Hepatocyte (in vitro differentiated cells): ENCODE results near the gene NPIPA3. TPM values are rescaled to one million over a fixed set of nuclear protein-coding genes. Genes with fewer than 3 reads are reported as not detected.

Source experiments
- DNase-seq: peaks from one replicate; pipeline ENCODE4 v3.0.0-alpha.2; 2016; ENCODE audit warnings: low spot score
- H2AFZ ChIP-seq: fragments of 200-600 bp; sonication (generic); 2 replicates; pipeline ENCODE4 v1.6.0; 2016; ENCODE audit warnings: antibody characterized with exemption, mild to moderate bottlenecking
- H3K27ac ChIP-seq: fragments of 200-600 bp; sonication (generic); 2 replicates; pipeline ENCODE4 v1.5.1; 2016; ENCODE audit warnings: mild to moderate bottlenecking
- H3K27me3 ChIP-seq: fragments of 200-600 bp; sonication (generic); 2 replicates; pipeline ENCODE4 v1.6.1; 2016
- H3K36me3 ChIP-seq: fragments of 200-600 bp; sonication (generic); replicated peaks from 2 replicates; pipeline ENCODE4 v1.5.1; 2016; ENCODE audit warnings: low read depth; ENCODE audit not compliant: insufficient read depth
- H3K4me1 ChIP-seq: fragments of 200-600 bp; sonication (generic); 2 replicates; pipeline ENCODE4 v1.5.1; 2016; ENCODE audit warnings: mild to moderate bottlenecking, moderate library complexity; ENCODE audit not compliant: insufficient read depth
- H3K4me2 ChIP-seq: fragments of 200-600 bp; sonication (generic); 2 replicates; pipeline ENCODE4 v1.6.0; 2016
- H3K4me3 ChIP-seq: fragments of 200-600 bp; sonication (generic); 2 replicates; pipeline ENCODE4 v1.5.1; 2016; ENCODE audit warnings: mild to moderate bottlenecking
- H3K79me2 ChIP-seq: fragments of 200-600 bp; sonication (generic); 2 replicates; pipeline ENCODE4 v1.6.0; 2017; ENCODE audit warnings: mild to moderate bottlenecking
- H3K9me2 ChIP-seq: fragments of 200-600 bp; sonication (generic); replicated peaks from 2 replicates; pipeline ENCODE4 v1.6.0; 2017; ENCODE audit warnings: mild to moderate bottlenecking; ENCODE audit not compliant: insufficient read depth
- H3K9me3 ChIP-seq: fragments of 200-600 bp; sonication (generic); 2 replicates; pipeline ENCODE4 v1.5.1; 2016; ENCODE audit warnings: low read depth, mild to moderate bottlenecking
- H4K20me1 ChIP-seq: fragments of 200-600 bp; sonication (generic); 2 replicates; pipeline ENCODE4 v1.6.0; 2016; ENCODE audit warnings: mild to moderate bottlenecking; ENCODE audit not compliant: insufficient read depth, poor library complexity, severe bottlenecking
- CTCF ChIP-seq: fragments of 200-600 bp; sonication (generic); IDR thresholded peaks from 2 replicates; pipeline ENCODE4 v1.5.1; 2016; ENCODE audit warnings: antibody characterized with exemption, mild to moderate bottlenecking; ENCODE audit not compliant: poor library complexity
- EZH2 ChIP-seq: fragments of 200-600 bp; sonication (generic); IDR thresholded peaks from 2 replicates; pipeline ENCODE4 v1.6.1; 2016; ENCODE audit warnings: antibody characterized with exemption, mild to moderate bottlenecking, borderline replicate concordance
- EZH2phosphoT487 ChIP-seq: fragments of 200-600 bp; sonication (generic); IDR thresholded peaks from one replicate; pipeline ENCODE4 v1.6.1; 2018; ENCODE audit warnings: antibody characterized with exemption, mild to moderate bottlenecking, low read depth, moderate library complexity; ENCODE audit not compliant: unreplicated experiment, severe bottlenecking
- whole genome bisulfite sequencing: methylation state at CpG from one replicate; pipeline ENCODE4 v1.1.6; 2016; ENCODE audit warnings: low lambda C conversion rate; ENCODE audit errors: missing lambda C conversion rate; 5-methylcytosine and 5-hydroxymethylcytosine counted together
- polyA plus RNA-seq: library from polyadenylated mRNA; unstranded; fragments of >200 nt; fragmentation: Nextera tagmentation; extraction: Ambion mirVana; gene quantifications from 2 replicates; pipeline ENCODE4 v1.2.1, GENCODE V29; 2016
- total RNA-seq: library from RNA; depleted of rRNA; stranded (reverse); fragments of >200 nt; gene quantifications from 2 replicates; pipeline ENCODE4 v1.2.3, GENCODE V29; 2014

Gene NPIPA3
- total and polyA plus RNA-seq, 2 experiments from 2014 or later, result 0.30 TPM; not detected in 1

- Histone ChIP-seq H2AFZ (no peak overlapping the region), H3K9me2 (no peaks in the 10 kb centered on the region), H3K9me3 (no peaks in the 10 kb centered on the region), H3K4me1 (peaks cover 4% of the 10 kb centered on the region), H4K20me1 (no peaks in the 10 kb centered on the region), H3K27me3 (no peaks in the 10 kb centered on the region), H3K4me2 (no peak overlapping the region), H3K79me2 (no peaks in the 10 kb centered on the region), H3K4me3 (no peak overlapping the region), H3K36me3 (no peaks in the 10 kb centered on the region), H3K27ac (no peak overlapping the region)
- WGBS, result 96% methylated on average over 4 of the region's 4 CpGs
- no peak for DNase-seq
- TF ChIP-seq CTCF, result no peak
- no peak for TF ChIP-seq EZH2
- TF ChIP-seq EZH2phosphoT487, result no peak
Observed at GRCh38 chr16:14669776-14670175, 33.4 kb upstream of the NPIPA3 start.

- H3K27me3 ChIP-seq, result no peaks in the 10 kb centered on the region
- H3K4me1 ChIP-seq, result peaks cover 4% of the 10 kb centered on the region
- no peak overlapping the region for H3K27ac ChIP-seq
- no peak overlapping the region for H2AFZ ChIP-seq
- no peaks in the 10 kb centered on the region for H4K20me1 ChIP-seq
- 61% methylated on average over 7 of the region's 7 CpGs for WGBS
- TF ChIP-seq EZH2, result no peak
- TF ChIP-seq CTCF, result no peak
- H3K9me3 ChIP-seq, result no peaks in the 10 kb centered on the region
- H3K36me3 ChIP-seq, result no peaks in the 10 kb centered on the region
- H3K4me2 ChIP-seq, result no peak overlapping the region
- no peak for DNase-seq
- H3K4me3 ChIP-seq, result no peak overlapping the region
- no peaks in the 10 kb centered on the region for H3K79me2 ChIP-seq
- H3K9me2 ChIP-seq, result no peaks in the 10 kb centered on the region
Observed at GRCh38 chr16:14672403-14672971, 30.7 kb upstream of the NPIPA3 start.

- no peak overlapping the region for H2AFZ ChIP-seq
- H3K9me3 ChIP-seq, result no peaks in the 10 kb centered on the region
- 90% methylated on average over 3 of the region's 3 CpGs for WGBS
- TF ChIP-seq CTCF (no peak), EZH2phosphoT487 (no peak), EZH2 (no peak)
- H3K27ac ChIP-seq, result no peak overlapping the region
- no peak overlapping the region for H3K4me3 ChIP-seq
- H3K79me2 ChIP-seq, result no peaks in the 10 kb centered on the region
- no peaks in the 10 kb centered on the region for H4K20me1 ChIP-seq
- DNase-seq, result no peak
- no peaks in the 10 kb centered on the region for H3K27me3 ChIP-seq
- peaks cover 4% of the 10 kb centered on the region for H3K4me1 ChIP-seq
- H3K9me2 ChIP-seq, result no peaks in the 10 kb centered on the region
- H3K36me3 ChIP-seq, result no peaks in the 10 kb centered on the region
- H3K4me2 ChIP-seq, result no peak overlapping the region
Observed at GRCh38 chr16:14676633-14677032, 26.6 kb upstream of the NPIPA3 start.

DNA sequence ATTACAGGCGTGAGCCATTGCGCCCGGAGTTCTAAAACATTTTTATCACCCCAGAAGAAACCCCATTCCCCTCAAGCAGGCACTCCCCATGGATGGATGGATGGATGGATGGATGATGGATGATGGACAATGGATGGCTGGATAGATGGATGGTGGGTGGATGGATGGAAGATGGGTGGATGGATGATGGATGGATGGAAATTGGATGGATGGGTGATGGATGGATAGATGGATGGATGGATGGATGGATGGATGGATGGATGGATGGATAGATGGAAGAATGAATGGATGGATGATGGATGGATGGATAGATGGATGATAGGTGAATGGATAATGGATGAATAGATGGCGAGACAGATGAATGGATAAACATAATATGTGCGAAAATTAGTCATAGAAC, 25.6 kb upstream of the NPIPA3 start:
- Histone ChIP-seq H3K36me3 (no peaks in the 10 kb centered on the region), H3K4me3 (no peak overlapping the region), H3K27ac (no peak overlapping the region), H3K9me3 (no peaks in the 10 kb centered on the region), H3K4me1 (no peaks in the 10 kb centered on the region), H3K27me3 (no peaks in the 10 kb centered on the region), H4K20me1 (no peaks in the 10 kb centered on the region), H3K79me2 (no peaks in the 10 kb centered on the region), H2AFZ (no peak overlapping the region), H3K9me2 (no peaks in the 10 kb centered on the region), H3K4me2 (no peak overlapping the region)
- DNase-seq, result no peak
- WGBS, result 95% methylated on average over 5 of the region's 5 CpGs
- TF ChIP-seq EZH2phosphoT487 (no peak), CTCF (no peak), EZH2 (no peak)
